ENCODE measurements around the gene NOSTRIN.
"Not testable (repeated sequence)": the region's sequence is repeated elsewhere in the genome, so short reads cannot be mapped to it uniquely, and the experiment has no call there.

NOSTRIN gene

GRCh38 chr2:168801961-168802858 is at the start of gene NOSTRIN:
Gene NOSTRIN, plus strand, starts transcription at chr2:168802637. Its CDS starts 10 bp downstream, at chr2:168802647.
- no peak for DNase-seq

- no peak for DNase-seq
Measured at GRCh38 chr2:168753765-168754329, 48.6 kb upstream of the NOSTRIN start.

GRCh38 chr2:168757223-168757622 is 45.2 kb upstream of the NOSTRIN start:
- no peak for DNase-seq

- DNase-seq, result no peak
Measured at GRCh38 chr2:168758970-168759820, 43.2 kb upstream of the NOSTRIN start.

GRCh38 chr2:168765401-168765800 is 37.0 kb upstream of the NOSTRIN start:
- DNase-seq, result no peak

GRCh38 chr2:168766600-168766999 is 35.8 kb upstream of the NOSTRIN start:
- no peak for DNase-seq

GRCh38 chr2:168767258-168767657 is 35.2 kb upstream of the NOSTRIN start:
- no peak for DNase-seq

GRCh38 chr2:168768357-168768756 is 34.1 kb upstream of the NOSTRIN start:
- not testable (repeated sequence) for DNase-seq

- no peak for DNase-seq
Measured at GRCh38 chr2:168770796-168771195, 31.6 kb upstream of the NOSTRIN start.

GRCh38 chr2:168772704-168773103 is 29.7 kb upstream of the NOSTRIN start:
- DNase-seq, result no peak

- DNase-seq, result no peak
Measured at GRCh38 chr2:168773128-168773527, 29.3 kb upstream of the NOSTRIN start.

- DNase-seq, result no peak
Measured at GRCh38 chr2:168773719-168774521, 28.5 kb upstream of the NOSTRIN start.

- no peak for DNase-seq
Measured at GRCh38 chr2:168775837-168776236, 26.6 kb upstream of the NOSTRIN start.

- no peak for DNase-seq
Measured at GRCh38 chr2:168780669-168781071, 21.8 kb upstream of the NOSTRIN start.

- DNase-seq, result no peak
Measured at GRCh38 chr2:168781191-168781817, 21.1 kb upstream of the NOSTRIN start.

- no peak for DNase-seq
Measured at GRCh38 chr2:168782271-168782670, 20.2 kb upstream of the NOSTRIN start.

GRCh38 chr2:168784993-168785392 is 17.4 kb upstream of the NOSTRIN start:
- no peak for DNase-seq

GRCh38 chr2:168787098-168787781 is 15.2 kb upstream of the NOSTRIN start:
- DNase-seq, result no peak

- no peak for DNase-seq
Measured at GRCh38 chr2:168787782-168788376, 14.6 kb upstream of the NOSTRIN start.

- DNase-seq, result no peak
Measured at GRCh38 chr2:168789776-168790175, 12.7 kb upstream of the NOSTRIN start.
